IPS-18c (cell line): ENCODE results near the gene IRF5.
"Not testable (repeated sequence)": the region's sequence is repeated elsewhere in the genome, so short reads cannot be mapped to it uniquely, and the experiment has no call there.

Experiments
- H3K4me3 ChIP-seq: 2 replicates; pipeline ENCODE4 v1.7.0; 2013; ENCODE audit warnings: low read depth, mild to moderate bottlenecking, low read length, moderate library complexity; ENCODE audit not compliant: insufficient read depth
- H3K9me3 ChIP-seq: one replicate; pipeline ENCODE4 v1.6.1; 2013; ENCODE audit warnings: mild to moderate bottlenecking, low read length, moderate library complexity; ENCODE audit not compliant: control insufficient read depth, insufficient read depth

Gene IRF5

DNA sequence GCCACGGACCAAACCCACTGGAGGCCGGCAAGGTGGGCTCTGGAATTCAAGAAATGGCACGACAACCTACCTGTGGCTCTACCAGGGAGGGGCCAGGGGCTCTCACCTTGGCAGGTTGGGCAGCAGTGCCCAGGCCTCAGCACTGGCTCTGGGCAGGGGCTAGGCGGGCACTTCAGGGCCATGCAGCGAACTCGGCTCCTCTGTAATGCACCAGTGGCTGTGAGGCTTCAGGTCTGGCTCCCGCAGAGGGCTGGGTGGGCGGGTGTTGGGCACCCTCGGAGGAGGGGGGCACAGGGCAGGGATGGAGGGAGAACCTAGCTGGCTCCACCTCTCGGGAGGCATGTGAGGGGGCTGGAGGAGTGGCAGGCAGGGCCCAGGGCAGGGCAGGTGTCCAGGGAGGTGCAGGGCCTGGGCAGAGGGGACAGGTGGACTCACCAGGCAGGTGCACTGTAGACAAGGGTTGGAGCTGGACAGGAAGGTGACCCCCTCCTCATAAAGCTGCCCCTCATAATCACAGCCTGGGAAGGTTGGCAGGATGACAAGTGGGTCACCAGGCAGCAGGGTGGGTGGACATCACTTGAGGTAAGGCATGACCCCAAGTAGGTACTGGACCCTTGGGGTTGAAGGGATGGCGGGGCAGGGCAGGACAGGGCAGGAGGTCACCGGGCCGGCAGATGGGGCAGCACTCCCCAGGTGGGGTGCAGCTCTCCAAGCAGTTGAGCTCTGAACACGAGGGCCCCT is 33.9 kb upstream of the IRF5 start:
- Histone ChIP-seq H3K4me3 (no peak overlapping the region), H3K9me3 (no peaks in the 10 kb centered on the region)

DNA sequence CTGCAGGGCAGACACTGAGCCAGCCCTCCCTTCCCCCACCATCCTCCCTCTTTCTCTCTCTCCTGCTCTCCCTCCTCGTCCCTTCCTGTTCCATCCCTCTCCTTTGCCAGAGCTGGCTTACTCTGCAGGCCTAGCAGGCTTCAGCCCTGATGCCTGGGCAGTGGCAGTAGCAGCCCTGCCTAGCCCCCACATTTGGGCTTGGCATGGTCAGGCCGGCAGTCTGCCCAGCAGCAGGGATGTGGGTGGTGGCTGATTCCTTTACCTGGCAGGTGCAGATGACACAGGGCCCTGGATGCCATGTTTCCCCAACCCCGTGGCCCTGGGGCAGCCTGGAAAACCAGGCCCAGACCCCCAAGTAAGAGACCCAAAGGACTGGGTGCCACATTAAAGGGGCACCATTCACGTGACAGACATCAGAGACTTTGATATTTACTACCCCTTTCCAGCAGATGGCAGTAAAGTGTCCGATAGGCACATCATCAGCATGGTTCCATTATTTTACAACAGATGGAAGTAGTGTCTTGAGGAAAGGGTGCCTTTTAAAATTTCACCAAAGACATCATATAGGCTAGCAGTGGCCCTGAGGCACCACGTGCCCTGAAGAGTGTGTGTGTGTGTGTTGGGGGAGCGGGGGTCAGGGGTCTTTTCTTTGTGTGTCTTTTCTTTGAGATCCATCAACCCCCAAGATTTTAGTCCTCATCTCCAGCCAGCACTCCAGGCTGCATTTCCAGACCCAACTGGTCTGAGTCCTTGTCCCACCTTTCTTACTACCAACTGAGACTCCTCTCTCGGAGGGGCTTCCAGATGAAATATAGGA is 33.1 kb upstream of the IRF5 start:
- Histone ChIP-seq H3K9me3 (no peaks in the 10 kb centered on the region), H3K4me3 (no peak overlapping the region)

DNA sequence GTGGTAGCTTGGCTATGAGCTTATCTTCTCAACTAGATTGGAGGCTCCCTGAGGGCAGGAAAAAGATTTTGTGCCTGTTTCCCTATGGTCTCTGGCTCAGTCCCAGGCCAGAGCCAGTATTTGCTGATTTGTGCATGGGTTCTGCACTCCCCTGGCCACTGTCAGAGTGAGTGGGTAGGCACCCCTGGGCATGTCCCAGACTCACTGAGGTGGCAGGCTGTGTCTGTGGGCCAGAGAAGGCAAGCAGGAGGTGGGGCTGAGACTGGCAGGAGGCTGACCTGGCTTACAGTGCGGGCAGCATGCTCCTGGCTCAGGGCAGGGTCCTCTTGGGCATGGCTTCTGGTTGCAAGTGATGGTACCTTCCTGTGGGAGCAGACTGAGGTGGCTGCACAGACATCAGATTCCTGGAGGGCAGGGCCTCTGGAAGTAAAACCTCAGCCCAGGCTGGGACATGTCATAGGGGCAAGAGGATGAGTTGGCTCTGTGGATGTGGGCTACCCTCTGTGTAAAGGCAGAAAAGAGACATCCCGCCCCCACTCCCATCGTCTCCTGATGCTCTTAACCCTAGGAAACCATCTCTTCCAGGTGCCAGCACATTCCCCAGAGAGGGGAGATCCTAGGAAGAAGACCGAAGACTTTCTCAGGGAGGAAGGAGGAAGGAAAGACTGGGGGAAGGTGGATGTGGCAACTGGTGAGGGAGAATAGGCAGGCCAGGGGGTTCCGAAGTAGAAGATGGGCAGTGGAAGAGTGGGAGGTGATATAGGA is 31.5 kb upstream of the IRF5 start:
- no peak overlapping the region for H3K4me3 ChIP-seq

DNA sequence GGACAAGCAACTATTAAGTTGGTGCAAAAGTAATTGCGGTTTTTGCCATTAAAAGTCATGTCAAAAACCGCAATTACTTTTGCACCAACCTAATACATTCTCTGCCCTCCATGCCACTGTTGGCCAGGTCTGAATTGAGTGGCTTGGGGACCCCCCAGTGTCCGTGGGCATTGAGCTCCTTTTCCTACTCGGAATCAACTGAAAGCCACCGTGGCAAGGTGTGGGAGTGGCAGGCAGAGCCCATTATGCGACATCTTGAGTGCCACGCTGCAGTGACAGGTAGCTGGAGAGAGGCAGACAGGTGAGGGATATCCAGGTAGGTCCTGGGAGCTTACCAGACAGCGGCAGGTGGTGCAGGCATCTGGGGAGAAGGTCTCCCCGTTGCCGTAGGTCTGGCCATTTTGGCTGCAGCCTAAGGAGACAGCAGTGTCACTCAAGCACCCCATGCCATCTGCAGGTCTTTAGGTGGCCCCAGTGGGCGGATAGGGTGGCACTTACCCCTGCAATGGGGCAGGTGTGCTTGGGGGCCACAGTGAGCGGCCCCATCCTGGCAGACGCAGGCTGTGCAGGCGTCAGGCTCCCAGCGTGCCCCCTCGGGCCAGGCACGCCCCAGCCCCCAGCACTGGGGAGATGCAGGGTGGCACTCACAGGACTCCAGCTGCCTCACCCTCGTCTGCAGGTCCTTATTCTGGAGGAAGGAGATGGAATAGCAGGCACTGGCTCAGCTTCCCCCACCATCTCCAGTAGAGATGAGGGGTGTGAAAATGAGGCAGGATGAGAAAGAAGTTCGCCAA is 30.8 kb upstream of the IRF5 start:
- Histone ChIP-seq H3K9me3 (no peaks in the 10 kb centered on the region), H3K4me3 (no peak overlapping the region)

More for the DNA sequence above, 31.5 kb upstream of the IRF5 start:
- H3K9me3 ChIP-seq = no peaks in the 10 kb centered on the region

DNA sequence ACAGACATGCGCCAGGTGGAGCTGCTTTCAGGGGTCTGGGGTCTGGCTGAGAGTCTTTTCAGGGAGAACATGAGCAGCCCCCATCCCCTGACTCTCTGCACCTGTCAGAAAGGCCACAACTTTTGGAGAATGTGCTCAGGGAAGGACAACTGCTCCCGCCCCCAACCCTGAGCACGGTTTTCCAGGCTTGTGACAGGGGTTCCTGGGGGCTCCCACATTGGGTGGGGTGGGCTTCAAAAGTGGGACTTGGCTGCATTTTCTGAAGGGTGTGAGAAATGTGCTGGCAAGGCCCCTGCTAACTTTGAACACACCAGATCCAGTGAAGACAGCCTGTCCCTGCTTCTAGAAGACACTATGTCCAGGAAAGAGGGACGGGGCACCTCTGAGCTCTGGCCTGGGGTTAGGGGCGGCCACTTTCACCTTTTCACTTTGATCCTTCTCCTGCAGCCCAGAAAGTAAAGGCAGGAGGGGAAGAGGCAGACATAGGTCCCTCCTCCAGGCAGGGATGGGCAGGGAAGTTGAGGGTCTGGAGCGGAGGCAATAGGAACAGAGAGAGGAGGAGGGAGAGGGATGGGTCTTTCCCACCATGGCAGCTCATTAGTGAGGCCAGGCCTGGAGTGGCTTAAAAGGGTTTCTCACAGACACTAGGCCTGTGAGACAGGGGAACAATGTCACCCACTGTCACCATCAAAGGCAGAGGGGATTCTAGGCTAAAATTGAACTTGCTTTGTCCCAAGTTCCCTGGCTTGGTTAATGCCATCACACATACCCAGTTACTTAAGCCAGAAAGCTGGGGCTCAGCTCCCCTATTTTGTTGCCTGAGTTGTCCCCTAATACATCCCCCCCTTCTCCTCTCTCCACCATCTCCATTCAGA is 28.7 kb upstream of the IRF5 start:
- no peaks in the 10 kb centered on the region for H3K9me3 ChIP-seq
- H3K4me3 ChIP-seq = no peak overlapping the region; the same call in 1 of the 2 replicates

DNA sequence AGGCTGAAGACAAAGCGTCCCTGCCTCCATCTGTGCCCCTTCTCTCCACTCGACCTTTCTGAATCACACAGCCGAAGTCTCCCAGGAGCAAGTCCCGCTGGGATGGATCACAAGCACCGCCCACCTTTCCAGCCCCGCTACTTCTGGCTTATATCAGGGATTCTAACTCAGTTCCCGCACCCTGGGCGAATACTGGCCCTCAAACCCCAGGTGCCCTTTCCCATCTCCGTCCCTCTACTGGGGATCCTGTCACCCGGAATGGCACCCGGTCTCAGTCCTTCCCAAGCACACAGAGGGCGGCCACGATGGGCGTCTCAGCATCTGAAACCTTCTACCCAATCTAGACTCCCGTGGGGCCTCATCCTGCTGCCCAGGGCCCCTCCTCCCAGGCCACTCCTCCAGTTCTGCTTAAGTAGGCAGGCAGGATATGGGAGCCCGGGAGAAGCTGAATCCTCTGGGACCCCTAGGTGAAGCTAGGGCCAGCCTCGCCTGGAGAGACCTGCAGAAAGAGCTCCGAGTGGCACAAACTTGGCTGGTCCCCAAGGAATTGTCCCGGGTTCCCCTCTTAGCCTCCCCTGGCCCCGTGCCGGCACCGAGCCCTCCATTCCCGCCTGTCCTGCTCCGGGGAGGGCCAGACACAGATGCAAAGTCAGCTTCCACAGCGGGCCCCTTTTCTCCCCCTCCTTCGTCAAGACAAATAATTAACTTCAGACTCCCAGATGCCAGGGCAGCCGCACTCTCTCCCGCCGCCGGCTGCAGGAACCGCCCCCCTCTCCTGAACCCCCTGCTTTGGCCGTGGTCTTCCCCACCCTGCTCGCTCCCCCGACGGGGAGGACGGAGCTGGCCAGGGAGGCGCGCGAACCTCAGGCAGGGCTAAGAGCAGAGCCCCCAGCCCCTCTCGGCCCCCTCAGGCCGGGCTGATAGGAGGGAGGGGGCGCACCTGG is 27.8 kb upstream of the IRF5 start:
- Histone ChIP-seq H3K9me3 (no peaks in the 10 kb centered on the region), H3K4me3 (peak overlapping the region; percentile 55)

DNA sequence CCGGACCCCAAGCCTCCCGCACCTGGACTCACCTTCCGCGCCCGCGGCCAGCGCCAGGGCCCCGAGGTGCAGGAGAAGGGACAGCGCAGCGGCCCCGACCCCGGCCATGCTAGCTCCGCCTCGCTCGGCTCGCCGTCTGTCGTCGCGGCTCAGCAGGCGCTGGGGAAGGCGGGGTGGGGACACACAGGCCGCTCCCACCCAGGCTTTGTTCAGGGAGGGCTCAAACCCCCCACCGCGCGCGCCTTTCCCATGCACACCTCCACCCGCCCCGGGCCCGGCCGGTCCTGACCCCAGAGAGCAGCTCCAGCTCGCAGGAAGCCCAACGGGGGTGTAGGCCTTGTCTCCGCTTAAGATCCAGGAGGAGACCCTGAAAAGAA is 27.2 kb upstream of the IRF5 start, which contains the start of gene KCP:
KCP (minus strand) TSS at position 141 of the 377 bp plus-strand sequence; CDS start at position 108, 33 bp downstream.
- Histone ChIP-seq H3K9me3 (no peaks in the 10 kb centered on the region), H3K4me3 (peak within 1 kb of the TSS; percentile 55)

DNA sequence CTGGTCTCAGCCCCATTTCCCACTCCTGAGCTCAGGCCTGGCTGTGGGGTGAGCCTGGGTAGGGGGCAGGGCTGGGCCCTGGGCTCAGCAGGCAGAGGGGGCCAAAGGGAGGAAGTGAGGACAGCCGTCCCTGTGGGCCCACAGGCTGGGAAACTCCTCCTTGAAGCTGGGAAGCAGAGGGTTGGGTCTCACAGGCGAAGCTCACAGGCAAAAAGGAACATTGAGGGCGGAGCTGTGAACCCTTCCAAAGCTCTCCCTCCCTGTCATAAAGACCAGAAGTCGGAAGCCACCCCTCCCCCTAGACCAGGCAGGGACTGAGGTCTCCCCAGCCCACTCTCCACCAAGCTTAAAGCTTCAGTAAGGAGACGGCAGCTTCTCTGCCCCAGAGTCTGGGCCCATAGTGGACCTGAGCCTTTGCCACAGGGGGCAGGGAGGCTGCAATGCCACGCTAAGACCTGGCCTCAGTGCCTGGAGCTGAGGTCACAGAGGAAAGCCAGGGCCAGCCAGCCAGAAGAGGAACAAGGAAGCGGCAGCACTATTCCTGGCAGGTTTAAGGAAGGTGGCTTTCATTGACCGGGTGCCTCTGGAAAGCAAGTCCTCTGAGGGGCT is 26.2 kb upstream of the IRF5 start:
- no peaks in the 10 kb centered on the region for H3K9me3 ChIP-seq
- no peak overlapping the region for H3K4me3 ChIP-seq

DNA sequence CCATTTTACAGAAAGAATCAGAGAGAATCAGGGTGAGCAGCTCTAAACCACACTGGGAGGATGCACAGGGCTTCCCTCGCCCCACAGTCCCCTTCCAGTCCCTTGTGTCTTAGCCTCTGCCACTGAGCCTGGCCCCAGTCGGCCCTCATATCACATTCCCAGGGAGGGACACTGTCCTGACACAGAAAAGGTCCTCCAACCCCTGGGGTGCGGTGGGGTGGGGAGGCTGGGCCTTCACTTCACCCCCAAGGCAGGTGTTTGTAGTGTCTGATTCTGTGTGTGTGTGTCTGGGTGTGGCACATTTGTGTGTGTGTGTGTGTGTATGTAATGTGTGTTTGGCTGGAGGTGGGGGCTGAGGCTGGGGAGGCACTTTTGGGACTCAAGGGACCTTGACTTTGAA is 25.4 kb upstream of the IRF5 start:
- H3K9me3 ChIP-seq = no peaks in the 10 kb centered on the region
- H3K4me3 ChIP-seq = no peak overlapping the region

DNA sequence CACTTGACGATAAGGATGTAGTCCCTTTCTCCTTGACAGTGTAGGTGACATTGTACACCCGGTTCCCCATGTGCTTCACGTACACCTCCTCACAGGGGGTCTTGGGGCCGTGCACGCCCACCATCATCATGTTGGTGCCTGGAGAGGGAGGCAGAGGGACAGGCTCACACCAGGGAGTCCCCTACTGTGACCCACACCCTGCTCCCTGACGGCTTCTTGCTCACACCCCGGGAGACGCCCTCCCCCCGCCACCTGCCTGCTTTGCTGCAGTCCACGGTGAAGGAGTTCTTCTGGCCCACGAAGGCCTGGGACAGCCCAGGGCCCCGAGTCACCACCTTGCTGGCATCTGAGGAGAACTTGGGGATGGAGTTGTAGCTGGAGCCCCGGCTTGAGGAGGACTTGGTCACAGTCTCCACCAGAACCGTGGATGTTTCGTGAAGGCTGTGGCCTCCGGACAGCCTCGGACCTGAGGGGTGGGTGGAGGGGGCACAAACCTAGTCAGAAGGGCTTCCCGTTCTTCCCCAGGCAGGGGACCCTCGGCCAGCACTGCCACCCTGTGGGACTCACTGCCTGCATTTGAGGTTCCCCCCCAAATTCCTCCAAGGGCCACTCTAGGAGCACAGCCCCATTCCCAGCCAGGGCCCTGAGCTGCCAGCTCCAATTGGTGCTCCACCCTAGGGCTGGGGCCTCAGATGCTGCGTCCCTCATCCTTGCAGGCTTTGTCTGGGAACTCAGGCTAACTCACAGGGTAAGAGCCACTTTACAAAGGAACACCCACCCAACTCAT is 24.8 kb upstream of the IRF5 start:
- H3K4me3 ChIP-seq = not testable (repeated sequence)

DNA sequence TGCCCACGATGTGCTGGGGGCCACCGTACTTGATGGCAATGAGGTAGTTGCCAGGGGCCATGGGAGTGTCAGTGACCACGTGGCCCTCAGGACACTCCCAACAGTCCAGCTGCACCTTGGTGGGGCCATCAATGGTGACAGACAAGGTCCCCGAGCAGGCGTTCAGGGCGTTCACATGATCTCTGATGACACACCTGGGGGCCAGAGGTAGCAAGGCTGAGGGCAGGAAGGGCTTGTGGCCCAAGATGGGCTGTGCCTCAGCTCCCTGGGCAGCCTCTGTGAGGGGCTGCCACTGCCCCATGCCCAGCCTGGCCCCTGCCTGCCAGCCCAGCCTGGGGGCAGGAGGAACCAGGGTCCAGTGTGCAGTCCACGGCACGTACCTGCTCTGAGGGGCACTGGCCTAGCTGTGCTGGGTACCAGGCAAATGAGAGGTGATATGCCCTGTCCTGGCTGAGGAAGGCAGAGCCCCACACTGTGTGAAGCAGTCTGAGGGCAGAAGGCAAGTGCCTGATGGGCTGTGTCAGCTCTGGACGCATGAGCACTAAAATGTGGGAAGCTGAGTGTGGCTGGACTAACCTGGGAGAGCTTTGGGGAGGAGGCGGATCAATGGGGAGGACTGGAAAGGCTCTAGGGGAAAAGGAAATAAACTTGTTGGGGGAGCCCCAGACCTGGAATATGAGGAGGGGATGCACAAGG is 23.7 kb upstream of the IRF5 start:
- no peak overlapping the region for H3K4me3 ChIP-seq
- no peaks in the 10 kb centered on the region for H3K9me3 ChIP-seq

More for the DNA sequence above, 24.8 kb upstream of the IRF5 start:
- not testable (repeated sequence) for H3K9me3 ChIP-seq

DNA sequence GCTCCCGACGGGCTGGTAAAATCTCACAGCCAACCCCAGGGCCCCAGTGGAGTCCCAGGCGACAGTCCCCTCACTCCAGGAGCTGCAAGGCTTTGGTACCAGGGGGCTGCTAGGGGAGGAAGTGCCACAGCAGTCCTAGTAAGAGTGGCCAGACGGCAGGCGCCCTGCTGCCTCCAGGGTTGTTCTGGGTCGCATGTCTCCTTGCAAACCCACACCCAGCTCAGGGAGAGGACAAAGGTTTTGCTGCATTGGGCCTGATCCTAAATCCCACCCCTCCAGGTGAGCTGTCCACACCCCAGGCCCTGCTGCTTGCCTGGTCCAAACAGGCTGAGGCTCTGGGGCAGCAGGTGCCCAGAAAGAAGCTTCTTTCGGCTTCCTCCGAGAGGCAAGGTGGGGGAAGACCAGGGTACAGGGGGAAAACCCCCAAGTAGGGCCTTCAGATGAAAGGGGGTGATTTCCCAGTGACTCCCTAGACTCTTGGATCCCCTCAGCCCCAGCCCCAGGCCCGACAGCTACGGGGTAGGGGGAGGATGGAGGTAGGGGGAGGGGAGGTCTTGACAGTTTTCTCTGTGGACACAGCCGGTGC is 23.1 kb upstream of the IRF5 start:
- Histone ChIP-seq H3K4me3 (no peak overlapping the region), H3K9me3 (no peaks in the 10 kb centered on the region)

DNA sequence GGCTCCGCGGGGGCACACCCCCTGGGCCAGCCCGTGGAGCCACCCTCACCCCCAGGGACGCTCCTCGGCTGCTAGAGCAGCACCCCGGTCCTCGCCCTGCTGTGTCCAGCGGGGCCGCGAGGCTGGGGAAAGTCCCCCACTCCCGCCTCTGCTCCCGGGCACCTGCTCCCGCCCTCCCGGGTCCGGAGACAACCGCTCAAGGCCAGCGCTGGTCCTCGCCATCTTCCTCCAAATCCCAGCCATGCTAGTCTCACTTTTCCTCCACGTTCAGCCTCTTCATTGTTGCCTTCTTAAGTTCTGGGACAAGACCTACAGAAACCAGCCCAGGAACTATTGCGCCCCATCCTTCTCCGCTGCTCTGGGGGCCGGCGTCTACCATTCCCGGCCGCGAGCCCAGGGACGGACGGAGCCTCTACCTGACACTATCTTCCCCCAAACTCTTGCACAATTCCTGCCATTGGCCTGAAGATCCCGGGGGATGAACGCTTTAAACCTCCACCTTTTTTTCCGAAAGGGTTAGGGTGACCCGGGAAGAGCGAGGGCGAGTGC is 22.4 kb upstream of the IRF5 start:
- Histone ChIP-seq H3K9me3 (no peaks in the 10 kb centered on the region), H3K4me3 (no peak overlapping the region)
